OCI-LY3 (cell line): Measurements from ENCODE around the gene PXDC1.
"Not testable (repeated sequence)": the region's sequence is repeated elsewhere in the genome, so short reads cannot be mapped to it uniquely, and the experiment has no call there.

Experiments used
- H2AFZ ChIP-seq: fragments of 200-600, 300-600 bp; shearing (Covaris generic); 2 replicates; pipeline ENCODE4 v1.6.0; 2014; ENCODE audit warnings: antibody characterized with exemption, low read depth, low read length
- H3K27ac ChIP-seq: fragments of 200-600, 300-600 bp; sonication (generic); 2 replicates; pipeline ENCODE4 v1.5.1; 2014; ENCODE audit warnings: mild to moderate bottlenecking, low read length, moderate library complexity, mixed read lengths
- H3K27me3 ChIP-seq: fragments of 200-600, 300-600 bp; sonication (generic); 2 replicates; pipeline ENCODE4 v1.6.1; 2014; ENCODE audit warnings: low read depth, low read length, mixed read lengths
- H3K36me3 ChIP-seq: fragments of 200-600, 300-600 bp; sonication (generic); replicated peaks from 2 replicates; pipeline ENCODE3; 2014; ENCODE audit warnings: low read depth, low read length, mixed read lengths
- H3K4me1 ChIP-seq: fragments of 300-600, 200-600 bp; sonication (generic); 2 replicates; pipeline ENCODE4 v1.6.1; 2014; ENCODE audit warnings: low read length, mixed read lengths
- H3K4me2 ChIP-seq: fragments of 200-600, 300-600 bp; sonication (generic); 2 replicates; pipeline ENCODE4 v1.6.1; 2014; ENCODE audit warnings: low read length, mixed read lengths
- H3K4me3 ChIP-seq: fragments of 300-600, 200-600 bp; sonication (generic); 2 replicates; pipeline ENCODE4 v1.5.1; 2014; ENCODE audit warnings: antibody characterized with exemption, mild to moderate bottlenecking, low read length, moderate library complexity
- H3K79me2 ChIP-seq: fragments of 300-600, 200-600 bp; shearing (Covaris generic); 2 replicates; pipeline ENCODE4 v1.6.1; 2014; ENCODE audit warnings: mild to moderate bottlenecking, low read length, mixed read lengths
- H3K9ac ChIP-seq: fragments of 300-600, 200-600 bp; shearing (Covaris generic); 2 replicates; pipeline ENCODE4 v1.6.0; 2014; ENCODE audit warnings: mild to moderate bottlenecking, low read length, moderate library complexity
- H3K9me3 ChIP-seq: fragments of 200-600, 300-600 bp; shearing (Covaris generic); 2 replicates; pipeline ENCODE4 v1.6.1; 2014; ENCODE audit warnings: low read length, mixed read lengths; ENCODE audit not compliant: insufficient read depth
- H4K20me1 ChIP-seq: fragments of 200-600, 300-600 bp; sonication (generic); 2 replicates; pipeline ENCODE4 v1.6.1; 2016; ENCODE audit warnings: low read length, mixed read lengths; ENCODE audit not compliant: insufficient read depth
- EZH2phosphoT487 ChIP-seq: fragments of 200-600 bp; shearing (Covaris generic); IDR thresholded peaks from 2 replicates; pipeline ENCODE4 v1.6.1; 2018; ENCODE audit warnings: antibody characterized with exemption, mixed run types, low read depth
- TF ChIP-seq, protein P1 (sequence below): fragments of 200-600, 300-600 bp; sonication (generic); IDR thresholded peaks from 2 replicates; pipeline ENCODE4 v1.5.1; 2014; ENCODE audit warnings: antibody characterized with exemption, low read length, low read depth

PXDC1 gene

DNA sequence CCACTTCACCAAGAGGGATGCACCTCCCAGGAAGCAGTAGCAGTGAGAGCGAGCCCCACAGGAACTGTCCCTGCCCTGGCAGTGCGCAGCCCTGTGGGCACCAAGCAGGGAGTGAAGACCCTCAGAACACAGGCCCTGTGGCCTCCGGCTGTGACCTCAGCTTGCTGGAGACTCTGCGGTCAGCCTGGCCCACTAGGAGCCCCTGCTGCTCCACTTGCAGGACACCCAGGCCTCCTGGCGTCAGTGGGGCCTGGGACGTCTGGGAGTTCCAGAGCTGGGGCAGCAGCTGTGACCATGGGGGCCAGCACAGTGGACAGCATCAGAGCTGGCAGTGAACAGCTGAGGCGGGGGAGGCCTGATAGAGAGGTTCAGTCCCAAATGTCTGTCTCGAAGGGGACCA is 28.3 kb downstream of the PXDC1 start:
- no peak overlapping the region for H2AFZ ChIP-seq
- no peaks in the 10 kb centered on the region for H3K27me3 ChIP-seq
- no peak overlapping the region for H3K27ac ChIP-seq
- no peak overlapping the region for H3K9ac ChIP-seq
- H3K36me3 ChIP-seq = no peaks in the 10 kb centered on the region
- H3K4me3 ChIP-seq = no peak overlapping the region
- TF ChIP-seq EZH2phosphoT487 = no peak
- TF ChIP-seq, protein P1, sequence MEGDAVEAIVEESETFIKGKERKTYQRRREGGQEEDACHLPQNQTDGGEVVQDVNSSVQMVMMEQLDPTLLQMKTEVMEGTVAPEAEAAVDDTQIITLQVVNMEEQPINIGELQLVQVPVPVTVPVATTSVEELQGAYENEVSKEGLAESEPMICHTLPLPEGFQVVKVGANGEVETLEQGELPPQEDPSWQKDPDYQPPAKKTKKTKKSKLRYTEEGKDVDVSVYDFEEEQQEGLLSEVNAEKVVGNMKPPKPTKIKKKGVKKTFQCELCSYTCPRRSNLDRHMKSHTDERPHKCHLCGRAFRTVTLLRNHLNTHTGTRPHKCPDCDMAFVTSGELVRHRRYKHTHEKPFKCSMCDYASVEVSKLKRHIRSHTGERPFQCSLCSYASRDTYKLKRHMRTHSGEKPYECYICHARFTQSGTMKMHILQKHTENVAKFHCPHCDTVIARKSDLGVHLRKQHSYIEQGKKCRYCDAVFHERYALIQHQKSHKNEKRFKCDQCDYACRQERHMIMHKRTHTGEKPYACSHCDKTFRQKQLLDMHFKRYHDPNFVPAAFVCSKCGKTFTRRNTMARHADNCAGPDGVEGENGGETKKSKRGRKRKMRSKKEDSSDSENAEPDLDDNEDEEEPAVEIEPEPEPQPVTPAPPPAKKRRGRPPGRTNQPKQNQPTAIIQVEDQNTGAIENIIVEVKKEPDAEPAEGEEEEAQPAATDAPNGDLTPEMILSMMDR = no peak
- H3K4me2 ChIP-seq = no peak overlapping the region
- no peaks in the 10 kb centered on the region for H3K79me2 ChIP-seq
- H4K20me1 ChIP-seq = no peaks in the 10 kb centered on the region
- H3K9me3 ChIP-seq = no peaks in the 10 kb centered on the region
- H3K4me1 ChIP-seq = no peaks in the 10 kb centered on the region

DNA sequence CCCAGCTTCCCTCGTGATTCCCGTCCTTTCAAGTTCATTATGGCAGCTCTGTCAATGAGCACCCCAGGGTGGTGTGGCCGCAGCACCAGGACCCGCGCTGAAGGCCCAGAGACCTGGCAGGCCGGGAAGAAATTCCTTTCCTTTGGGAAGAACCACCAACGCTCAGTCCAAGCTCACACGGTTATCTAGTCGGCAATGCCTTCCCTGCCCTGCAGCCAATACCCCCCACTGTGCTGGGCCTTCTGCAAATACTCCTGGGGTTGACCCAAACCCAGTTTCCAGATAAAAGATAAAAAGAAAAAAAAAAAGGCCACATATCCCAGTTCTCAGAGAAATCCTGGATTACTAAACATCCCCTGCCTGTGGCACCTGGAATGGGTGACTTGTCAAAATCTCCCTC is 28.7 kb downstream of the PXDC1 start:
- Histone ChIP-seq H3K27me3 (no peaks in the 10 kb centered on the region), H3K36me3 (no peaks in the 10 kb centered on the region), H2AFZ (no peak overlapping the region), H3K27ac (no peak overlapping the region), H3K9me3 (no peaks in the 10 kb centered on the region), H3K4me2 (no peak overlapping the region), H3K79me2 (no peaks in the 10 kb centered on the region), H3K4me3 (no peak overlapping the region), H3K9ac (no peak overlapping the region), H4K20me1 (no peaks in the 10 kb centered on the region), H3K4me1 (no peaks in the 10 kb centered on the region)
- TF ChIP-seq, protein P1 = no peak
- no peak for TF ChIP-seq EZH2phosphoT487

DNA sequence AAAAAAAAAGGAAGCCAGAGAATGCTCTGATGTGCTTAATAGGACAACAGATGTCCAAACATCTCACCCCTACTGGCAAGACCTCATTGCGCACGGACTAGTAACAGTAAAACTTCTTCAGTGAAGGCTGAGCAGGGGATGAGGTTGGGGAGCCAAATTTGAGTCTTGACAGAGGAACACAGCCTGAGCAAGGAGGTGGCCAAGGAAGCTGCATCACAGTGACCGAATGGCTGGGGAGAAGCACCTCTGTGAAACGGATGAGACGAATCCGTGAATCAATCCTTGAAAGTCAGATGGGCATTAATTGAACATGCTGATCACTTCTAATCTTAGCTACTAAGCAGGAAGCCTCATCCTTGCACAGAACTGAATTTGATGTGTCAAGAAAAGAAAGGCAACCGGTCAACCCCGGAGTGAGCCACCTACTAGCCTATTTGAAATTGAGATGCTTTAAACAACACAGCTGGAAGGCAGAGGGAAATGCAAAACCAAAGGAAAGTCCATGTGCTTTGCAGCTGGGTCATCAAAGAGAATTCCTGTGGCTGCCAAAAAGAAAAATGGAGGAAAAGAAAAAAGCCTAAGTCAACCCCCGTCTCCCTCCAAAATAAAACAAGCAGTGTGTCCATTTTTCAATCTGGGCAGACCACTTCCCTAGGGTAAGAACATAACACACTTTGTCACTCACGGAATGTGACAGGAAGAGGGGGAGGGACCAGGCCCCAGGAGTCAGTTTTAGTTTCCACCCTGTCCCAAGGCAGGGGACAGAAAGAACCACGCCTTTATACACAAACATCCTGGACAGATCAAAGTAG is 29.5 kb downstream of the PXDC1 start:
- Histone ChIP-seq H3K4me1 (no peaks in the 10 kb centered on the region), H4K20me1 (no peaks in the 10 kb centered on the region), H3K27me3 (no peaks in the 10 kb centered on the region), H3K9me3 (no peaks in the 10 kb centered on the region), H3K4me3 (no peak overlapping the region), H2AFZ (no peak overlapping the region), H3K36me3 (no peaks in the 10 kb centered on the region), H3K9ac (no peak overlapping the region), H3K79me2 (no peaks in the 10 kb centered on the region), H3K27ac (no peak overlapping the region), H3K4me2 (no peak overlapping the region)
- TF ChIP-seq, protein P1 = no peak
- TF ChIP-seq EZH2phosphoT487 = no peak

DNA sequence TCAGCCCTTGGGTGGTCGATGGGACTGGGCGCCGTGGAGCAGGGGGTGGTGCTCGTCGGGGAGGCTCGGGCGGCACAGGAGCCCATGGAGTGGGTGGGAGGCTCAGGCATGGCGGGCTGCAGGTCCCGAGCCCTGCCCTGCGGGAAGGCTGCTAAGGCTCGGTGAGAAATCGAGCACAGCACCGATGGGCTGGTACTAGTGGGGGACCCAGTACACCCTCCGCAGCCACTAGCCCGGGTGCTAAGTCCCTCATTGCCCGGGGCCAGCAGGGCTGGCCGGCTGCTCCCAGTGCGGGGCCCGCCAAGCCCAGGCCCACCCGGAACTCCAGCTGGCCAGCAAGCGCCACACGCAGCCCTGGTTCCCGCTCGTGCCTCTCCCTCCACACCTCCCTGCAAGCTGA is 30.7 kb downstream of the PXDC1 start:
- not testable (repeated sequence) for H3K9ac ChIP-seq, H3K36me3 ChIP-seq, H3K4me3 ChIP-seq, H3K9me3 ChIP-seq, H3K27ac ChIP-seq, H3K79me2 ChIP-seq, H3K4me2 ChIP-seq, H4K20me1 ChIP-seq, H3K27me3 ChIP-seq, H2AFZ ChIP-seq, H3K4me1 ChIP-seq
